Stomach (tissue), 9 donors: ENCODE results near the gene SMAD4. TPM values are rescaled to one million over a fixed set of nuclear protein-coding genes. Genes with fewer than 3 reads are reported as not detected.
A peak's percentile ranks its signal among the peaks of the same experiment; 100 is the strongest.

ENCODE experiments used
- DNase-seq, 2 donors: peaks; one replicate each; pipeline versions ENCODE4 v3.0.0 to v3.0.0-alpha.2; 2013 to 2019
- H3K27ac ChIP-seq, 5 donors: fragments of 200-600 bp in 4 of 5; sonication (generic) in 4 of 5; one replicate each; pipeline ENCODE4 v1.5.1; 2013 to 2019; ENCODE audit warnings: mild to moderate bottlenecking in 1 of 5, moderate library complexity in 1 of 5
- H3K27me3 ChIP-seq, 3 donors: fragments of 200-600 bp; sonication (generic); one replicate each; pipeline ENCODE4 v1.5.1; 2017 to 2019; ENCODE audit warnings: mixed run types in 1 of 3
- H3K36me3 ChIP-seq, 4 donors: fragments of 200-600 bp; sonication (generic); 1 replicate in 3 of 4; 2 replicates in 1 of 4; pipeline ENCODE4 v1.5.1; 2016 to 2019
- H3K4me1 ChIP-seq, 4 donors: fragments of 200-600 bp; sonication (generic); one replicate each; pipeline ENCODE4 v1.5.1; 2016 to 2019
- H3K4me3 ChIP-seq, 4 donors: fragments of 200-600 bp; sonication (generic) in 3 of 4; one replicate each; pipeline ENCODE4 v1.5.1; 2016 to 2019; ENCODE audit warnings: mild to moderate bottlenecking in 1 of 4
- H3K9me3 ChIP-seq, 4 donors: fragments of 200-600 bp; sonication (generic); one replicate each; pipeline ENCODE4 v1.5.1; 2016 to 2019
- EP300 ChIP-seq: sonication (generic); formaldehyde crosslinking; IDR thresholded peaks from one replicate; pipeline ENCODE4 v1.6.1; 2017; ENCODE audit warnings: antibody characterized with exemption
- POLR2A ChIP-seq, 4 donors: fragments of 450-650 bp; IDR thresholded peaks; one replicate each; pipeline ENCODE4 v1.6.1; 2016; ENCODE audit warnings: antibody characterized with exemption in 4 of 4, control low read depth in 2 of 4, mild to moderate bottlenecking in 1 of 4, moderate library complexity in 1 of 4
- POLR2AphosphoS5 ChIP-seq, 3 donors: sonication (generic); formaldehyde crosslinking; IDR thresholded peaks; one replicate each; pipeline ENCODE4 v1.6.1; 2016; ENCODE audit warnings: antibody characterized with exemption in 3 of 3
- WGBS, 5 donors: extraction: QIAGEN DNeasy Blood & Tissue Kit in 3 of 5; methylation state at CpG; one replicate each; pipeline versions ENCODE4 v1.1.5 to v1.1.7; 2013 to 2018; 5-methylcytosine and 5-hydroxymethylcytosine counted together
- intact Hi-C: fragments of 100-400 bp; cut with DNase I; formaldehyde crosslinking; loops from one replicate; pipeline ENCODE4 v1.15.1; 2023; ENCODE audit warnings: low total_unique reads
- polyA plus RNA-seq, 3 donors: library from polyadenylated mRNA; stranded (reverse); fragments of 200-250 nt; gene quantifications; one replicate each; pipeline ENCODE4 v1.2.3, GENCODE V29; 2013
- total RNA-seq, 5 donors: library from RNA; depleted of rRNA; stranded (reverse); fragments of >200 nt; gene quantifications; one replicate each; pipeline versions ENCODE4 v1.1.0 to v1.2.3, GENCODE V29; 2014 to 2016
- TF ChIP-seq, protein P1 (sequence below), 7 experiments: fragments of 450-650 bp in 4 of 7; fragments of 200-600 bp in 3 of 7; sonication (generic) in 3 of 7; IDR thresholded peaks; one replicate each; pipeline ENCODE4 v1.5.1; 2016 to 2019; ENCODE audit warnings: antibody characterized with exemption in 7 of 7, control low read depth in 2 of 7, mild to moderate bottlenecking in 1 of 7
- donor health status: healthy with polysubstance abuse.
- donor health status: Bipolar disorder and iron deficiency.
- donor health status: healthy.

Gene SMAD4
- total and polyA plus RNA-seq, 8 donors: 10.4 to 184 (median 68.1) TPM

DNA sequence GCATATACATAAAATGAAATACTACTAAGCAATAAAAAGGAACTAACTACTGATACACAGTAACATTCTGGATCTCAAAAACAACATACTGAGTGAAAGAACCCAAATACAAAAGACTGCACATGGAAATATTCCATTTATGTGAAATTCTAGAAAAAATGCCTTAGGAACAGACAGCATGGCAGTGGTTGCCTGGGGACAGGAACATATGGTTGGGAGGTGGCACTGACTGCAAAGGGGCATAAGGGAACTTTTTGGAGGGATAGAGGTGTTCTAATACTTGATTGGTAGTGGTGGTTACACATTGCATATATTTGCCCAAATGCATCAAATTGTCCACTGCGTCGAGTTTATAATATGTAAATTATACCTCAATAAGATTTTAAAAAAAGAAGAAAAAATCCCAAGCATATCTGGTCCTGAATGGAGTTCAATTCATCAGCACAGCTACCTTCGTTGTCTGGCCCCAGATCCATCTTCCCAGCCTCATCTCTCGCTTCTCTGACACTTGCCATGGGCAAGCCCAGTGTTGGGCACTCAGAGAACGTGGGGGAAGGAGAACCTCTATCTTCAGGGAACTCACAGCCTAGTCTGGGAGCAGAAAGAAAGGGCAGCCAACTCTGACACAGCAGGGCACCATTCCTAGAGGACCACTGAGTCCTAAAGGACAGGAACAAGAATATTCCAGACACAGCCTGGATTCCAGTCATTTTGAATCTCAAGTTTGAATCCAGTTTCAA is 8.6 kb upstream of the SMAD4 start:
- TF ChIP-seq EP300 (no peak), POLR2AphosphoS5 (IDR thresholded peaks at IDR 0.05) (no peak), POLR2A (IDR thresholded peaks at IDR 0.05) (no peak)
- TF ChIP-seq, protein P1, sequence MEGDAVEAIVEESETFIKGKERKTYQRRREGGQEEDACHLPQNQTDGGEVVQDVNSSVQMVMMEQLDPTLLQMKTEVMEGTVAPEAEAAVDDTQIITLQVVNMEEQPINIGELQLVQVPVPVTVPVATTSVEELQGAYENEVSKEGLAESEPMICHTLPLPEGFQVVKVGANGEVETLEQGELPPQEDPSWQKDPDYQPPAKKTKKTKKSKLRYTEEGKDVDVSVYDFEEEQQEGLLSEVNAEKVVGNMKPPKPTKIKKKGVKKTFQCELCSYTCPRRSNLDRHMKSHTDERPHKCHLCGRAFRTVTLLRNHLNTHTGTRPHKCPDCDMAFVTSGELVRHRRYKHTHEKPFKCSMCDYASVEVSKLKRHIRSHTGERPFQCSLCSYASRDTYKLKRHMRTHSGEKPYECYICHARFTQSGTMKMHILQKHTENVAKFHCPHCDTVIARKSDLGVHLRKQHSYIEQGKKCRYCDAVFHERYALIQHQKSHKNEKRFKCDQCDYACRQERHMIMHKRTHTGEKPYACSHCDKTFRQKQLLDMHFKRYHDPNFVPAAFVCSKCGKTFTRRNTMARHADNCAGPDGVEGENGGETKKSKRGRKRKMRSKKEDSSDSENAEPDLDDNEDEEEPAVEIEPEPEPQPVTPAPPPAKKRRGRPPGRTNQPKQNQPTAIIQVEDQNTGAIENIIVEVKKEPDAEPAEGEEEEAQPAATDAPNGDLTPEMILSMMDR (IDR thresholded peaks at IDR 0.05): no peak
- no peak for DNase-seq
- no peak overlapping the region for H3K4me3 ChIP-seq
- WGBS, 5 donors: 89 to 95% (median 94%) methylated on average over 5 of the region's 5 CpGs
- peaks cover 0 to 5% (median 0%) of the 10 kb centered on the region in 4 donors for H3K4me1 ChIP-seq
- H3K36me3 ChIP-seq: peaks cover 0 to 26% (median 10%) of the 10 kb centered on the region in 4 donors
- intact Hi-C loops: loop anchor here (10.0 kb wide), 2 partner anchors 57 to 207 kb away; partner anchors contain the start of gene ELAC1
- no peaks in the 10 kb centered on the region for H3K27me3 ChIP-seq
- no peak overlapping the region for H3K27ac ChIP-seq
- H3K9me3 ChIP-seq: no peaks in the 10 kb centered on the region

DNA sequence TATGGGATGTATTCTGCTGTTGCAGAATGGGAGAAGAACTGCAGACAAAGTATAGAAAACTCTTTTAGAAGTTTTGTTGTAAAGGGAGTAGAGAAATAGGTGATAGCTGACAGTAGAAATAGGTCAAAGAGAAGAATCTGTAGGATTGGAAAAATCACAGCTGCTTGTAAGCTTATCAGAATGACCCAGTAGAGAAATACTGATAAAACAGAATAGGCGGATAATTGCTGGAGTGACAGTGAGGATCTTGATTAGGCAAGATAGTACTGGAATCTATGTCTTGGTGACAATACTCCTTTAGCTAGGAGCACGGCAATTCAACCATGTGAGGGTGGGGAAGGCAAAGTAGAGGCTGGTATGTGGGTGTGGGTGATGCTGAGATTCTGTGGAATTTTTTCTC is 4.5 kb upstream of the SMAD4 start:
- Histone ChIP-seq H3K4me1 (peaks cover 11 to 35% (median 23%) of the 10 kb centered on the region in 4 donors), H3K27me3 (no peaks in the 10 kb centered on the region), H3K36me3 (peaks cover 0 to 11% (median 4%) of the 10 kb centered on the region in 4 donors), H3K4me3 (no peak overlapping the region), H3K9me3 (no peaks in the 10 kb centered on the region), H3K27ac (no peak overlapping the region)
- DNase-seq: no peak
- intact Hi-C loops: loop anchor here (10.0 kb wide), 2 partner anchors 61 to 211 kb away; partner anchors contain the start of gene ELAC1
- TF ChIP-seq POLR2A (IDR thresholded peaks at IDR 0.05) (no peak), POLR2AphosphoS5 (IDR thresholded peaks at IDR 0.05) (no peak), EP300 (no peak)
- TF ChIP-seq, protein P1 (IDR thresholded peaks at IDR 0.05): no peak
- 90 to 96% (median 91%) methylated on average over 2 of the region's 2 CpGs for WGBS, 5 donors

DNA sequence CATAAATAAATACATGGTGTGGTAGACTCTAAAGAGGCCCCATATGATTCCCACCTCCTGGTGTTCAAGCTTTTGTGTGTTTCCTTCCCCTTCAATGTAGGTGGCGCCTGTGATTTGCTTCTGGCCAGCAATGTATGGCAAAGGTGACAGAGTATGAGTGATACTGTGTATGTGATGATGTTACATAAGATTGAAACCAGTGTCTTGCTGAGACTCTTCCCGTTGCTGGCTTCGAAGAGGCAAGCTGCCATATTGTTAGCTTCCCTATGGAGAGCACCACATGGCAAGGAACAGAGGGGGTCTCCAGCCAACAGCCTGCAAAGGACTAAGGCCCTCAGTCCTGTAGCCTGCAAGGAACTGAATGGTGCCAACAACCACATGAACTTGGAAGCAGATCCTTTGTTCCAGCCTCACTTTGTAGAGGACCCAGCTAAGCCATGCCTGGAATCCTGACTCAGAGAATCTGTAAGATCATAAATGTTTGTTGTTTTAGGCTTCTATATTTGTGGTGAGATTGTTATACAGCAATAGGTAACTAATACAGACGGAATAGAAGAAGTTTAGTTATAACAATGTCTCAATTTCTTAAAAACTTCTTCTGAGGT is 1.7 kb upstream of the SMAD4 start:
- H3K27me3 ChIP-seq: no peaks in the 10 kb centered on the region
- 78 to 84% (median 81%) methylated on average over 4 of the region's 4 CpGs for WGBS, 5 donors
- no peak overlapping the region for H3K4me3 ChIP-seq
- no peaks in the 10 kb centered on the region for H3K9me3 ChIP-seq
- peak in 1 of 2 donors; percentile 66 for DNase-seq
- no peak for TF ChIP-seq EP300
- no peak for TF ChIP-seq POLR2AphosphoS5 (IDR thresholded peaks at IDR 0.05)
- TF ChIP-seq, protein P1 (IDR thresholded peaks at IDR 0.05): no peak
- no peak for TF ChIP-seq POLR2A (IDR thresholded peaks at IDR 0.05)
- peaks cover 0 to 14% (median 6%) of the 10 kb centered on the region in 4 donors for H3K36me3 ChIP-seq
- peak overlapping the region in 1 of 5 donors; percentile 99 for H3K27ac ChIP-seq
- intact Hi-C loops: loop anchor here (10.0 kb wide), 2 partner anchors 64 to 214 kb away; partner anchors contain the start of gene ELAC1
- peaks cover 21 to 57% (median 40%) of the 10 kb centered on the region in 4 donors for H3K4me1 ChIP-seq

DNA sequence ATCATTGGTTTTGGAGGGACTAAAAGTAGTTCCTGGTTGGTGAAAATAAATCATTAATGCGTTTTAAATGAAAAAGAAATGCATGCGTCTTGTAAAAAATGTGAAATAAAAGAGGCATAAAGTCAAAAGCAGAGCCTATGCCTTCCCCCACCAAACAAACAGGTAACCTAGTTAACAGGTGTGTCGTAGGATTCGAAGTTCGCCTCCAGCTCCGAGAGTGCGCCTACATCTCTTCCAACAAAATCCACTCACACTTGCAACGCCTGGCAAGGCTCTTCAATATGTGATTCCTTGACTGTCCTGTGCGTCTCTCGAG is 677 bp upstream of the SMAD4 start:
- Histone ChIP-seq H3K4me3 (peak overlapping the region; percentile 63 to 89 (median 77)), H3K9me3 (no peaks in the 10 kb centered on the region), H3K27ac (peak overlapping the region; percentile 92 to 100 (median 99)), H3K36me3 (peaks cover 0 to 13% (median 7%) of the 10 kb centered on the region in 4 donors), H3K27me3 (no peaks in the 10 kb centered on the region), H3K4me1 (peaks cover 28 to 67% (median 48%) of the 10 kb centered on the region in 4 donors)
- no peak for DNase-seq
- intact Hi-C loops: loop anchor here (10.0 kb wide), 2 partner anchors 65 to 215 kb away; partner anchors contain the start of gene ELAC1
- 5 to 17% (median 8%) methylated on average over 10 of the region's 10 CpGs for WGBS, 5 donors
- peak in 1 of 3 donors; percentile 14 for TF ChIP-seq POLR2AphosphoS5 (IDR thresholded peaks at IDR 0.05)
- no peak for TF ChIP-seq POLR2A (IDR thresholded peaks at IDR 0.05)
- no peak for TF ChIP-seq EP300
- TF ChIP-seq, protein P1 (IDR thresholded peaks at IDR 0.05): no peak
